ENCODE data around the gene DNAH17. TPM values are rescaled to one million over a fixed set of nuclear protein-coding genes. Genes with fewer than 3 reads are reported as not detected.

Gene DNAH17
- total RNA-seq, 2 donors from 2014 or later: 0.04 TPM; not detected in 1

DNA sequence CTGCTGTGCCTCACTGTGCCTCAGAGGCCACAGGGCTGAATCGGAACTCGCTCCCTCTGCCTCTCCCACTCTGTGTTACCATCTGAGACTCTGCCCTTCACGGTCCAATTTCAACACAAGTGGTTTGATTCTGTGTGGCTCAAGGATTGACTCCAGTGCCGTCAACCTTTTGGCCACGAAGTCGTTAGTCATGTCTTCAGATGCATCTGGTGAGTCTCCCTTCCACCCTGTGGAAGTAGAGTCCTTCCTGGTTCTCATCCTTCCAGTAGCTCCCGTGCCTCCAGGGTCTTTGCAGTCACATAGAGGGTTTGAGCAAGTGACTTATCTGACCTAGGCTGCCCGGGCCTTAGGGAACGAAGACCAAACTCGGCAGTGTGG, 147.6 kb downstream of the DNAH17 start:
- no peaks in the 10 kb centered on the region for H3K9me3 ChIP-seq
- no peak for DNase-seq (ENCODE audit: low spot score)
- no peak overlapping the region for H3K27ac ChIP-seq
- no peak overlapping the region for H3K4me3 ChIP-seq
- peaks cover 0 to 6% of the 10 kb centered on the region in 2 donors for H3K4me1 ChIP-seq
- H3K36me3 ChIP-seq: peaks cover 13% of the 10 kb centered on the region
- H3K27me3 ChIP-seq: no peaks in the 10 kb centered on the region
- TF ChIP-seq, protein P1, sequence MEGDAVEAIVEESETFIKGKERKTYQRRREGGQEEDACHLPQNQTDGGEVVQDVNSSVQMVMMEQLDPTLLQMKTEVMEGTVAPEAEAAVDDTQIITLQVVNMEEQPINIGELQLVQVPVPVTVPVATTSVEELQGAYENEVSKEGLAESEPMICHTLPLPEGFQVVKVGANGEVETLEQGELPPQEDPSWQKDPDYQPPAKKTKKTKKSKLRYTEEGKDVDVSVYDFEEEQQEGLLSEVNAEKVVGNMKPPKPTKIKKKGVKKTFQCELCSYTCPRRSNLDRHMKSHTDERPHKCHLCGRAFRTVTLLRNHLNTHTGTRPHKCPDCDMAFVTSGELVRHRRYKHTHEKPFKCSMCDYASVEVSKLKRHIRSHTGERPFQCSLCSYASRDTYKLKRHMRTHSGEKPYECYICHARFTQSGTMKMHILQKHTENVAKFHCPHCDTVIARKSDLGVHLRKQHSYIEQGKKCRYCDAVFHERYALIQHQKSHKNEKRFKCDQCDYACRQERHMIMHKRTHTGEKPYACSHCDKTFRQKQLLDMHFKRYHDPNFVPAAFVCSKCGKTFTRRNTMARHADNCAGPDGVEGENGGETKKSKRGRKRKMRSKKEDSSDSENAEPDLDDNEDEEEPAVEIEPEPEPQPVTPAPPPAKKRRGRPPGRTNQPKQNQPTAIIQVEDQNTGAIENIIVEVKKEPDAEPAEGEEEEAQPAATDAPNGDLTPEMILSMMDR (IDR thresholded peaks at IDR 0.05): no peak

- H3K9me3 ChIP-seq: no peaks in the 10 kb centered on the region
- no peak for DNase-seq (ENCODE audit: low spot score)
- no peaks in the 10 kb centered on the region for H3K27me3 ChIP-seq
- H3K4me1 ChIP-seq: peaks cover 0 to 11% of the 10 kb centered on the region in 2 donors
- peaks cover 17% of the 10 kb centered on the region for H3K36me3 ChIP-seq
- TF ChIP-seq, protein P1 (IDR thresholded peaks at IDR 0.05): no peak
- H3K27ac ChIP-seq: no peak overlapping the region
- H3K4me3 ChIP-seq: no peak overlapping the region
Measured at GRCh38 chr17:78428836-78429617, 148.2 kb downstream of the DNAH17 start.

DNA sequence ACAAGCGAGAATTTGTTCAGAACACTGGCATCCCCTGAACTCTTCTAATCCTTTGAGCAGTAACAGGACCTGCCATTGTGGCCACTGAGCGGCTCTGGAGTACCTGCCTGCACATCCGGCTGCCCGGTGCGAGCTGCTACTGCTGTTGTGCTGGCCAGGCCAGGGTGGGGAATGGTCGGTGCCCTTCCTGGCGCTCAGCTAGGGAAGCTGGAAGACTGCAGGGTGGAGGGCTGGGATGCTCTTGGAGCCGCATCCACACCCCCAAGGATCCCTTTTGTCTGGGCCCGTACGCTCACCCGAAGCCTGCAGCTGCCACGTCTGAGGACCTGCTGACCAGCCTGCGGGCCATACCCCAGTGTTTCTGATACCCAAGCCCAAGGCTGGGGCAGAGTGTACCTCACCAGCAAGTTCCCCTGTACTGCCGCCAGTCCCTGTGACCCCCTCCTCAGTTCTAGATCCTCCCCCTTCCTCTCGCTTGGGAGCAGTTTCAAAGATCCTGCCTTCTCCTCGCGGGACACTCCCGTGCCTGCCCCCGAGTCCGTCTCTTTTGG, 149.1 kb downstream of the DNAH17 start:
- Histone ChIP-seq H3K4me1 (peaks cover 0 to 11% of the 10 kb centered on the region in 2 donors), H3K9me3 (no peaks in the 10 kb centered on the region), H3K27ac (no peak overlapping the region), H3K36me3 (peaks cover 19% of the 10 kb centered on the region), H3K27me3 (no peaks in the 10 kb centered on the region), H3K4me3 (no peak overlapping the region)
- DNase-seq (ENCODE audit: low spot score): no peak
- TF ChIP-seq, protein P1 (IDR thresholded peaks at IDR 0.05): no peak

- no peak for DNase-seq (ENCODE audit: low spot score)
- H3K27me3 ChIP-seq: no peaks in the 10 kb centered on the region
- peaks cover 0 to 14% of the 10 kb centered on the region in 2 donors for H3K4me1 ChIP-seq
- H3K9me3 ChIP-seq: no peaks in the 10 kb centered on the region
- peaks cover 19% of the 10 kb centered on the region for H3K36me3 ChIP-seq
- H3K27ac ChIP-seq: no peak overlapping the region
- TF ChIP-seq, protein P1 (IDR thresholded peaks at IDR 0.05): no peak
- no peak overlapping the region for H3K4me3 ChIP-seq
Measured at GRCh38 chr17:78427140-78427539, 150.1 kb downstream of the DNAH17 start.

- Histone ChIP-seq H3K36me3 (peaks cover 19% of the 10 kb centered on the region), H3K27me3 (no peaks in the 10 kb centered on the region), H3K4me1 (peaks cover 0 to 20% of the 10 kb centered on the region in 2 donors), H3K4me3 (no peak overlapping the region), H3K9me3 (no peaks in the 10 kb centered on the region), H3K27ac (no peak overlapping the region)
- TF ChIP-seq, protein P1 (IDR thresholded peaks at IDR 0.05): no peak
- DNase-seq (ENCODE audit: low spot score): no peak
Measured at GRCh38 chr17:78426293-78426879, 150.8 kb downstream of the DNAH17 start.

Data from right atrium auricular region (tissue), 2 donors.